CD4-positive, alpha-beta T cell treated with Interleukin-17A for 4 hours (primary cell): ENCODE data around the gene SQSTM1.
"Not testable (repeated sequence)": the region's sequence is repeated elsewhere in the genome, so short reads cannot be mapped to it uniquely, and the experiment has no call there.

Experiments used
- DNase-seq: peaks from one replicate; pipeline ENCODE4 v3.0.0-alpha.2; 2020; ENCODE audit warnings: mixed read lengths

SQSTM1 gene

GRCh38 chr5:179858586-179859427 lies 38.1 kb downstream of the SQSTM1 start, which contains the start of gene MRNIP:
Gene MRNIP, minus strand, starts transcription at chr5:179858817. Its CDS starts 21 bp downstream, at chr5:179858796.
- peak; percentile 95 for DNase-seq

- no peak for DNase-seq
Observed at GRCh38 chr5:179860301-179860700, 39.6 kb downstream of the SQSTM1 start.

- DNase-seq: no peak
Observed at GRCh38 chr5:179862296-179862695, 41.6 kb downstream of the SQSTM1 start.

- no peak for DNase-seq
Observed at GRCh38 chr5:179862891-179863290, 42.2 kb downstream of the SQSTM1 start.

- no peak for DNase-seq
Observed at GRCh38 chr5:179863449-179864085, 42.9 kb downstream of the SQSTM1 start.

GRCh38 chr5:179864686-179865085 lies 44.0 kb downstream of the SQSTM1 start:
- DNase-seq: no peak

GRCh38 chr5:179865491-179866240 lies 45.0 kb downstream of the SQSTM1 start:
- no peak for DNase-seq

- DNase-seq: peak; percentile 10
Observed at GRCh38 chr5:179866241-179867078, 45.8 kb downstream of the SQSTM1 start.

- no peak for DNase-seq
Observed at GRCh38 chr5:179867079-179867465, 46.4 kb downstream of the SQSTM1 start.

GRCh38 chr5:179867476-179867875 lies 46.8 kb downstream of the SQSTM1 start:
- no peak for DNase-seq

GRCh38 chr5:179868541-179868940 lies 47.8 kb downstream of the SQSTM1 start:
- no peak for DNase-seq

GRCh38 chr5:179869101-179869500 lies 48.4 kb downstream of the SQSTM1 start:
- DNase-seq: no peak

- no peak for DNase-seq
Observed at GRCh38 chr5:179869641-179870402, 49.1 kb downstream of the SQSTM1 start.

- DNase-seq: peak; percentile 11
Observed at GRCh38 chr5:179870403-179870903, 49.7 kb downstream of the SQSTM1 start.

GRCh38 chr5:179870952-179871351 lies 50.2 kb downstream of the SQSTM1 start:
- DNase-seq: no peak

- not testable (repeated sequence) for DNase-seq
Observed at GRCh38 chr5:179871533-179871932, 50.8 kb downstream of the SQSTM1 start.

- no peak for DNase-seq
Observed at GRCh38 chr5:179872055-179872827, 51.5 kb downstream of the SQSTM1 start.

GRCh38 chr5:179872828-179873575 lies 52.3 kb downstream of the SQSTM1 start:
- DNase-seq: no peak

- no peak for DNase-seq
Observed at GRCh38 chr5:179873588-179874110, 52.9 kb downstream of the SQSTM1 start.

GRCh38 chr5:179874136-179874535 lies 53.4 kb downstream of the SQSTM1 start:
- DNase-seq: no peak
